Heart left ventricle (tissue), 13 donors: ENCODE data around the gene MYH16.

ENCODE experiments used
- POLR2A ChIP-seq, 2 donors: fragments of 450-650 bp; IDR thresholded peaks; one replicate each; pipeline ENCODE4 v1.6.1; 2017; ENCODE audit warnings: antibody characterized with exemption in 2 of 2, mild to moderate bottlenecking in 2 of 2, moderate library complexity in 2 of 2
- TF ChIP-seq, protein P1 (sequence below), 12 donors: fragments of 200-600 bp; sonication (generic) in 4 of 12; IDR thresholded peaks; one replicate each; pipeline versions ENCODE4 v1.5.0 to v1.8.0; 2018 to 2022; ENCODE audit warnings: antibody characterized with exemption in 12 of 12, mild to moderate bottlenecking in 5 of 12
- donor health status: ischemic (EF 13 %, LVEDD 7.1; RV severe dilation, severe dysfunction).
- donor health status: DM: no; HTN: yes; CAD: no.
- donor health status: DM: no; HTN: no; CAD: no.
- donor health status: ischemic (EF 25% LVEDD 6.9; RV normal size, moderate dysfunction).
- donor health status: ischemic (EF 25% LVEDD 5.7; RV mildly dilated, moderate dysfunction).
- donor health status: ischemic (EF 35%, LVEDD 5.7; RV mildly dilated, moderate dysfunction).
- donor health status: nonischemic (EF 11% LVEDD 7.7; RV severe dilation, severe dysfunction).
- donor health status: DM: yes; HTN: yes; CAD: no.
- donor health status: PGD.
- donor health status: ischemic (EF 29% LVEDD 5.4; RV normal size, mild dysfunction).
- donor health status: nonischemic (EF 23%, LVEDD 6.1; RV moderate dilation, normal function).

DNA sequence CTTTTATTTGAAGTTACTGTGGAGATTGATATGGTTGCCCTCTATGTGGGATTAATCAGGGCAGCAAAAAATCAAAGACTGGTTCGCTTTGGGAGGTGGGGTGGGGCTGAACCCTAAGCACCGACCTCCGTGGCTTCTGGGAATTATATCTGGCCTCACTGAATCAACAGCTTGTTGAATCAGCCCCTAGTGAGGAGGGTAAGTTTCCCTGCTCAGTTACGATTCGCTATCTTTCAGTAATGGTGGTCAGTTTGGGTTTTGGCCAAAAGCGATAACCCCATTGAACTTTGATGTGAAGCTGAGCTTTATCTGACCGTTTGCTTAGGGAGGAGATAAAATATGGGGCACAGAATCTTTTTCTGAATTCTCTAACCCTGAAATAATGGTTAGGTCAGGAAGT, 36.5 kb downstream of the MYH16 start:
- no peak for TF ChIP-seq POLR2A (IDR thresholded peaks at IDR 0.05)
- TF ChIP-seq, protein P1, sequence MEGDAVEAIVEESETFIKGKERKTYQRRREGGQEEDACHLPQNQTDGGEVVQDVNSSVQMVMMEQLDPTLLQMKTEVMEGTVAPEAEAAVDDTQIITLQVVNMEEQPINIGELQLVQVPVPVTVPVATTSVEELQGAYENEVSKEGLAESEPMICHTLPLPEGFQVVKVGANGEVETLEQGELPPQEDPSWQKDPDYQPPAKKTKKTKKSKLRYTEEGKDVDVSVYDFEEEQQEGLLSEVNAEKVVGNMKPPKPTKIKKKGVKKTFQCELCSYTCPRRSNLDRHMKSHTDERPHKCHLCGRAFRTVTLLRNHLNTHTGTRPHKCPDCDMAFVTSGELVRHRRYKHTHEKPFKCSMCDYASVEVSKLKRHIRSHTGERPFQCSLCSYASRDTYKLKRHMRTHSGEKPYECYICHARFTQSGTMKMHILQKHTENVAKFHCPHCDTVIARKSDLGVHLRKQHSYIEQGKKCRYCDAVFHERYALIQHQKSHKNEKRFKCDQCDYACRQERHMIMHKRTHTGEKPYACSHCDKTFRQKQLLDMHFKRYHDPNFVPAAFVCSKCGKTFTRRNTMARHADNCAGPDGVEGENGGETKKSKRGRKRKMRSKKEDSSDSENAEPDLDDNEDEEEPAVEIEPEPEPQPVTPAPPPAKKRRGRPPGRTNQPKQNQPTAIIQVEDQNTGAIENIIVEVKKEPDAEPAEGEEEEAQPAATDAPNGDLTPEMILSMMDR (IDR thresholded peaks at IDR 0.05) = no peak
